H54 (cell line): ENCODE measurements around the gene ACD.

Experiments used
- DNase-seq: peaks from one replicate; pipeline ENCODE4 v3.0.0; 2011; ENCODE audit warnings: low spot score, mixed read lengths; ENCODE audit not compliant: insufficient read length
- FAIRE-seq: peaks from 3 replicates; lab custom pipeline; 2011; peaks lifted over from hg19 to GRCh38; lab: Jason Lieb, UNC
- POLR2A ChIP-seq: IDR thresholded peaks from 2 replicates; pipeline ENCODE4 v1.6.1; 2011; ENCODE audit warnings: low read depth, mild to moderate bottlenecking, low read length

The ACD gene

GRCh38 chr16:67652578-67653127 lies 7.4 kb downstream of the ACD start:
- no peak for TF ChIP-seq POLR2A
- DNase-seq (no peak), FAIRE-seq (no peak)

DNA sequence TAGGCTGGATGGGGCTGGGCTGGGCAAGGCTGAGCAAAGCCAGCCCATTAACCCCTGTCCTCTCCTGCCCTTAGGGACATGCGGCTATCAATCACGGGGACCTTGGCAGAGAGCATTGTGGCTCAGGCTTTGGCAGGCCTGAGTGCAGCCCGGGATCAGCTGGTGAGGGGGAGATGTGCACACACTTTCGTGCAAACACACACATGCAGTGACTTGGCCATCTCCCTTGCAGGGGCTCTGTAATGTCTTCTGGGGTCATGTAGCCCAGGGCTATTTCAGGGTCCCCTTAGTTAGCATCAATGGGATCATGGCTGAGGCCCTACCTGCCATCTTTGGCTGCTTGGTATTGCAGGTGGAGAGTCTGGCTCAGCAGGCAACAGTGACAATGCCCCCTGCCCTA lies 8.2 kb downstream of the ACD start:
- no peak for DNase-seq
- no peak for FAIRE-seq
- no peak for TF ChIP-seq POLR2A

GRCh38 chr16:67651039-67651438 lies 9.0 kb downstream of the ACD start:
- no peak for FAIRE-seq
- no peak for DNase-seq
- TF ChIP-seq POLR2A, result no peak

DNA sequence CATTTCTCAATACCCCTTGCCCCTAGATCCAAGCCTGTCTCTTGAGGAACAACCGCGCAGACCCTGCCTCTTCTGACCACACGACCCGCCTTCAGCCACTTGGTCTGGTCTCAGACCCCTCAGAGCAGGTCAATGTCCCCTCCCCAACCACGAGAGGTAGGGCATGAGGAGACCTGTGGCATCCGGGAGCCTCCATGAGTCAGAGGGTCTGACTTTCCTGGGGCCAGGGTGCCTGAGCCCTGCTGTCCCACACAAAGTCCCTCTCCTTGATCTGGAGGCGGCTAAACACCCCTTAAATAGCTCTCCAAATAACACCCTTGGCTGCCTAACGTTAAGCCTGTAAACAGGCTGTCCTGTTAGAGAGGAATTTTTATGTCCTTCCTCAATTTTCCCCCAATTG lies 10.0 kb downstream of the ACD start:
- DNase-seq (no peak), FAIRE-seq (no peak)
- no peak for TF ChIP-seq POLR2A

GRCh38 chr16:67649494-67649931 lies 10.5 kb downstream of the ACD start:
- DNase-seq (no peak), FAIRE-seq (no peak)
- no peak for TF ChIP-seq POLR2A

GRCh38 chr16:67648764-67649407 lies 11.2 kb downstream of the ACD start:
- no peak for TF ChIP-seq POLR2A
- FAIRE-seq (no peak), DNase-seq (no peak)

DNA sequence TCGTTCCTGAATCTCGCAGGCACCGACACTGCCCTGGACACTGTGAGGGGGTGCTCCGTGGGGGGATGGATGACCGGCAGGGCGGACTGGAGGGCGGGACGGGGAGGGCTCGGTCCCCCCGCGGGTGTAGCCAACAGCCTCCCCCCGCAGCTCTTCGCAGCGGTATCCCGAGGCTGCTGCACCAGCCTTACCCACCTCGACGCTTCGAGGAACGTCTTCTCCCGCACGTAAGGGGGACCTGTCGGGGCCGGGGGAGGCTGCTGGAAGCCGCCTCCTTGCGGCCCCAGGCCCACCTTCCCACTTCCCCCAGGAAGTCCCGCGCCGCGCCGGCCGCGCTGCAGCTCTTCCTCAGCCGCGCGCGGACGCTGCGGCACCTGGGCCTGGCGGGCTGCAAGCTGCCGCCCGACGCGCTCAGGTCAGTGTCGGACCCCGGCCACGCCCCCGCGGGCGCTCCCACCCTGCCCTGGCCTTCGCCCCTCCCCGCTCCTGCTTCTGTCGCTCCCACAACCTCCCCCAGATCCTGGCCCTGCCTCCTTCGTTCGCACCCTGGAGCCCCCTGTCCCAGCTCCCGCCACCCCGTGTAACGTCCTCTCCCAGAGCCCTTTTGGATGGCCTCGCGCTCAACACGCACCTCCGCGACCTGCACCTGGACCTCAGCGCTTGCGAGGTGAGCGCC lies 11.8 kb downstream of the ACD start:
- no peak for TF ChIP-seq POLR2A
- FAIRE-seq (no peak), DNase-seq (no peak)

DNA sequence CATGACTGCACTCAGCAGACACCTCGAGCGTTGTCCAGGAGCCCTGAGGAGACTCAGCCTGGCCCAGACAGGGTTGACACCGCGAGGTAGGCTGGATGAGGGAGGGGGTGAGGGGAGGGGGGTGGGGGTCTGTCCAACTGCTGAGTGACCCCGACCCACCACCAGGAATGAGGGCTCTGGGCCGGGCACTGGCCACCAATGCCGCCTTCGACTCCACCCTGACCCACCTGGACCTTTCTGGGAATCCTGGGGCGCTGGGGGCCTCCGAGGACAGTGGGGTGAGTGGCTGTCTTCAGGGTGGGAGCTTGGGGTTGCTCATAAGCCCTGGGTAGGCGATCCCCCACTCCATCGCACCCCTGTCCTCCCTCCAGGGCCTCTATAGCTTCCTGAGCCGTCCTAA lies 12.4 kb downstream of the ACD start:
- FAIRE-seq, result no peak
- no peak for TF ChIP-seq POLR2A
- no peak for DNase-seq

DNA sequence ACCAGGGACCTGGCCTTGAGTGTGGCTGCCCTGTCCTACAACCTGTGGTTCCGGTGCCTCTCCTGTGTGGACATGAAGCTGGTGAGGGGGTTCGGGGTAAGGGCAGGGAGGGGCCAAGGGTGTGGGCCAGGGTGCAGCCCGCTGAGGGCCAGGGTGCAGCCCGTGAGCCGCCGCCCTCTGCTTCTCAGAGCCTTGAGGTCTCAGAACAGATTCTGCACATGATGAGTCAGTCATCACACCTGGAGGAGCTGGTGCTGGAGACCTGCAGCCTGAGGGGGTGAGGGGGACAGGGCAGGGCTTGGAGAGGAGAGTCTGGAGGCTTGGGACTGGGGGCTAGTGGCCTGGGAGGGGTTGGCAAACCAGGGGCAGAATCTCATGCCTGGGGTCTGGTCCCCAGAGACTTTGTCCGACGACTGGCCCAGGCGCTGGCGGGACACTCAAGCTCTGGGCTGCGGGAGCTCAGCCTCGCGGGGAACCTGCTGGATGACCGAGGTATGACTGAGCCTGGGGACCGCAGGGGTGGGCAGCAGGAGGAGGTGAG lies 12.9 kb downstream of the ACD start:
- FAIRE-seq (no peak), DNase-seq (no peak)

GRCh38 chr16:67645397-67646121 lies 14.5 kb downstream of the ACD start:
- DNase-seq (peak; percentile 18), FAIRE-seq (no peak)
- TF ChIP-seq POLR2A, result no peak

More for the DNA sequence above, 12.9 kb downstream of the ACD start:
- no peak for TF ChIP-seq POLR2A

- FAIRE-seq, result no peak
- TF ChIP-seq POLR2A, result no peak
- DNase-seq, result no peak
These were observed 16.0 kb downstream of the ACD start for GRCh38 chr16:67644038-67644437.

GRCh38 chr16:67641779-67642708 lies 18.0 kb downstream of the ACD start:
- DNase-seq (peak; percentile 35), FAIRE-seq (no peak)
- TF ChIP-seq POLR2A, result no peak

DNA sequence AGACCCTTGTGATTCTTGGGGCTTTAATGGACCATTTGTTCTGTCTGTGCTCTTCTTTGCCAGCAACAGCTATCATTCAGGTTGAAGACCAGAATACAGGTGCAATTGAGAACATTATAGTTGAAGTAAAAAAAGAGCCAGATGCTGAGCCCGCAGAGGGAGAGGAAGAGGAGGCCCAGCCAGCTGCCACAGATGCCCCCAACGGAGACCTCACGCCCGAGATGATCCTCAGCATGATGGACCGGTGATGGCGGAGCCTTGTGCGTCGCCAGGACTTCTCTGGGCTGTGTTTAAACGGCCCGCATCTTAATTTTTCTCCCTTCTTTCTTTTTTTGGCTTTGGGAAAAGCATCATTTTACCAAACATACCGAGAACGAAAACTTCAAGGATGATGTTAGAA lies 22.4 kb downstream of the ACD start:
- TF ChIP-seq POLR2A, result no peak
- DNase-seq (no peak), FAIRE-seq (no peak)
